ENCODE measurements around the gene FER1L5.

Gene FER1L5

GRCh38 chr2:96739633-96740428 is 97.3 kb downstream of the FER1L5 start, which contains the start of gene LMAN2L:
Gene LMAN2L, minus strand, starts transcription at chr2:96740064. Its CDS starts 24 bp downstream, at chr2:96740040.
- peak; percentile 95 for DNase-seq (ENCODE audit: low read depth, low spot score)

- DNase-seq (ENCODE audit: low read depth, low spot score) = no peak
Observed at GRCh38 chr2:96747061-96747617, 104.6 kb downstream of the FER1L5 start.

- DNase-seq (ENCODE audit: low read depth, low spot score) = no peak
Observed at GRCh38 chr2:96751800-96752199, 109.2 kb downstream of the FER1L5 start.

GRCh38 chr2:96753661-96754282 is 111.2 kb downstream of the FER1L5 start:
- DNase-seq (ENCODE audit: low read depth, low spot score) = no peak

- DNase-seq (ENCODE audit: low read depth, low spot score) = no peak
Observed at GRCh38 chr2:96754317-96754716, 111.8 kb downstream of the FER1L5 start.

Measured in activated naive CD8-positive, alpha-beta T cell treated with anti-CD3 and anti-CD28 coated beads, Interleukin-2, amount 50 U/mL, for 16 hours (primary cell).